AG20443 (cell line): ENCODE data around the gene STEEP1.

Source experiments
- DNase-seq: peaks from one replicate; pipeline ENCODE4 v3.0.0; 2012; ENCODE audit warnings: low spot score, mixed read lengths

Gene STEEP1

DNA sequence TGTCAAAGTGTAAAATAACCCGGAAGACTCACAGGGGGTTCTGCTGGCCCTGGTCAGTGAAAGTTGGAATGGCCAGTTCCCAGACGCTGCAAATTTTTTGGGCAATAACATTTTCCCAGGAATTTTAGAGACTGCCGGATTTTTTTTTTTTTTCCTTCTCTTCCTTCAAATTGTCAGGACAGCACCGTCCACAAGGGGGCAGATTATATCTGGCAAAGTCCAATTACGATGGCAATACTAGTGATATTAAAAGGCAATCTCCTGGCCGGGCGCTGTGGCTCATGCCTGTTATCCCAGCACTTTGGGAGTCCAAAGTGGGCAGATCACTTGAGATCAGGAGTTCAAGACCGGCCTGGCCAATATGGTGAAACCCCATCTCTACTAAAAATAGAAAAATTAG is 76.5 kb downstream of the STEEP1 start:
- peak; percentile 42 for DNase-seq
